ENCODE measurements around the gene PRKG1.

The PRKG1 gene

DNA sequence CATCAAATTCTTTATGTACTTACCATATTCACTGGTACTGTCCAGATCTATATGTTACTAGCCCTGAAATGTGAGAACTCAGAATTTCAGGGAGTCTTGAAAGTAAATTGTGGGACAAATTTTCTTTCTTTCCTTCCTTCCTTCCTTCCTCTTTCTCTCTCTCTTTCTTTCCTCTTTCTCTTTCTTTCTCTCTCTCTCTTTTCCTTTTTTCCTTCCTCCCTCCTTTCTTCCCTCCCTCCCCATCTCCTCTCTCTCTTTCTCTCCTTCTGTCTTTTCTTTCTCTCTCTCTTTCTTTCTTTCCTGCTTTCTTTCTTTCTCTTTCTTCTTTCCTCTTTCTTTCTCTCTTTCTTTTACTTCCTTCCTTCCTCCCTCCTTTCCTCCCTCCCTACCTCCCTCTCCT, 882.5 kb downstream of the PRKG1 start:
- H3K9ac ChIP-seq (ENCODE audit: low read length in 5 of 5), result no peak overlapping the region
- no peak overlapping the region for H3K4me3 ChIP-seq (ENCODE audit: low read depth in 1 of 5, low read length in 5 of 5)
- H3K27me3 ChIP-seq (ENCODE audit: control insufficient read depth in 5 of 5, insufficient read depth in 4 of 5, low read length in 5 of 5), result no peaks in the 10 kb centered on the region
- H3K9me3 ChIP-seq (ENCODE audit: control insufficient read depth in 5 of 5, low read length in 5 of 5), result no peaks in the 10 kb centered on the region
- no peaks in the 10 kb centered on the region for H3K36me3 ChIP-seq (ENCODE audit: control insufficient read depth in 5 of 5, insufficient read depth in 5 of 5, low read length in 5 of 5)
- no peak overlapping the region for H3K27ac ChIP-seq (ENCODE audit: low read depth, low read length)
- H3K4me1 ChIP-seq (ENCODE audit: control insufficient read depth in 5 of 5, insufficient read depth in 5 of 5, low read length in 5 of 5), result peaks cover 0 to 4% (median 3%) of the 10 kb centered on the region in 5 donors

DNA sequence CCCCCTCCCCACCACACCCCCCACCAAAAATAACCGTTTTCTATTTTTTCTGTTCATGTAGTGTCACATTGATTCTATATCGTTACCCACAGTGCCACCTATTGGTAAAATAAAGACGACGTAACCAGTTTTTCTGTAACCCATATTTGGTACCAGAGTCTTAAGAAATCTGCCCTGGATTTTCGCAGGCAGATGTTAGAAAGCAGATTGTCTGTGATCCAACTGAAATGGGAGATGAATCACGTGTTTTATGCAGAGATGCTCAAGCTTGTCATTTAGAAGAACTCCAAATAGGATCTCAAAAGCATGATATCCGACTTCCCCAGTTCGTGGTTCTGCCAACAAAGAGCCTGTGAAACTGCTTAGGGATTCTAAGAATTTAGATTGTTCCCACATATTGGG, 886.2 kb downstream of the PRKG1 start:
- no peak overlapping the region for H3K9ac ChIP-seq (ENCODE audit: low read length in 5 of 5)
- H3K9me3 ChIP-seq (ENCODE audit: control insufficient read depth in 5 of 5, low read length in 5 of 5), result no peaks in the 10 kb centered on the region
- no peak overlapping the region for H3K27ac ChIP-seq (ENCODE audit: low read depth, low read length)
- no peaks in the 10 kb centered on the region for H3K4me1 ChIP-seq (ENCODE audit: control insufficient read depth in 5 of 5, insufficient read depth in 5 of 5, low read length in 5 of 5)
- no peak overlapping the region for H3K4me3 ChIP-seq (ENCODE audit: low read depth in 1 of 5, low read length in 5 of 5)
- H3K36me3 ChIP-seq (ENCODE audit: control insufficient read depth in 5 of 5, insufficient read depth in 5 of 5, low read length in 5 of 5), result no peaks in the 10 kb centered on the region
- no peaks in the 10 kb centered on the region for H3K27me3 ChIP-seq (ENCODE audit: control insufficient read depth in 5 of 5, insufficient read depth in 4 of 5, low read length in 5 of 5)

DNA sequence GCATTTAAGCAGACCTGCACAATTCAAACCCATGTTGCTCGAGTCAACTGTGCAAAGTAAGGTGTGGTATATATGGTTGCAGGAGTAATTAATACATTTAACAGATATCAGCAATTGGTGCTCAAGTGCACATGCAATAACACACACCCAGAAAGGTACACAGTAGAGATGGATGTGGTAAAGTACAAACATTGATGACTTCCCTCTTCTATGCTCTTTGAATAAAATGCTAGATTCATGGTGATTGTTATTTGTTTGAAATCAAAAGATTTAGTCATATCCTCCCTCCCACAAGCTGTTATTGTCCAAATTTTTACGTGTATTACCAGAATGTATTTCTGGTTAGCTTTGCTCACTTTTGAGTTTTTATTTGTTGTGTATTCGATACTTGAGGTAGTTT, 887.1 kb downstream of the PRKG1 start:
- H3K4me1 ChIP-seq (ENCODE audit: control insufficient read depth in 5 of 5, insufficient read depth in 5 of 5, low read length in 5 of 5), result no peaks in the 10 kb centered on the region
- H3K36me3 ChIP-seq (ENCODE audit: control insufficient read depth in 5 of 5, insufficient read depth in 5 of 5, low read length in 5 of 5), result no peaks in the 10 kb centered on the region
- H3K4me3 ChIP-seq (ENCODE audit: low read depth in 1 of 5, low read length in 5 of 5), result no peak overlapping the region
- no peaks in the 10 kb centered on the region for H3K27me3 ChIP-seq (ENCODE audit: control insufficient read depth in 5 of 5, insufficient read depth in 4 of 5, low read length in 5 of 5)
- no peak overlapping the region for H3K9ac ChIP-seq (ENCODE audit: low read length in 5 of 5)
- no peaks in the 10 kb centered on the region for H3K9me3 ChIP-seq (ENCODE audit: control insufficient read depth in 5 of 5, low read length in 5 of 5)
- H3K27ac ChIP-seq (ENCODE audit: low read depth, low read length), result no peak overlapping the region

DNA sequence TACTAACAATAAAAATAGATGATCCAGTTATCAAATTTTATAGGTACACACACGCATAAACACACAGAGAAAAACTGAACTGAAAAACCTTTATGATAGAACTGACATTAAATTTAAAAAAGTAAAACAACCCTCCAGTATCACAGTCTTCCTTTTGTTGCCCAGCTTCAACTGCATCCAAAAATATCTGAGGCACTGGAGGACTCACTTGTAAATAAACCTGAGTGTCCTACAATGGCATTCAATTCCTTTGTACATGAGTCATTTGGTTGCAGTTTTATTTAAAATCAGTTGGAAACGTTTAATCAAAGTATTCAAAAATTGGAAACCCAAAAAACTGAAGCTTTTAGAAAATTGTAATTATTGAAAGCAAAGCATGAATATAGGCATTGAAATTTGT, 890.3 kb downstream of the PRKG1 start:
- H3K27ac ChIP-seq (ENCODE audit: low read depth, low read length), result no peak overlapping the region
- H3K9me3 ChIP-seq (ENCODE audit: control insufficient read depth in 5 of 5, low read length in 5 of 5), result no peaks in the 10 kb centered on the region
- H3K36me3 ChIP-seq (ENCODE audit: control insufficient read depth in 5 of 5, insufficient read depth in 5 of 5, low read length in 5 of 5), result no peaks in the 10 kb centered on the region
- no peak overlapping the region for H3K4me3 ChIP-seq (ENCODE audit: low read depth in 1 of 5, low read length in 5 of 5)
- no peak overlapping the region for H3K9ac ChIP-seq (ENCODE audit: low read length in 5 of 5)
- H3K4me1 ChIP-seq (ENCODE audit: control insufficient read depth in 5 of 5, insufficient read depth in 5 of 5, low read length in 5 of 5), result no peaks in the 10 kb centered on the region
- no peaks in the 10 kb centered on the region for H3K27me3 ChIP-seq (ENCODE audit: control insufficient read depth in 5 of 5, insufficient read depth in 4 of 5, low read length in 5 of 5)

DNA sequence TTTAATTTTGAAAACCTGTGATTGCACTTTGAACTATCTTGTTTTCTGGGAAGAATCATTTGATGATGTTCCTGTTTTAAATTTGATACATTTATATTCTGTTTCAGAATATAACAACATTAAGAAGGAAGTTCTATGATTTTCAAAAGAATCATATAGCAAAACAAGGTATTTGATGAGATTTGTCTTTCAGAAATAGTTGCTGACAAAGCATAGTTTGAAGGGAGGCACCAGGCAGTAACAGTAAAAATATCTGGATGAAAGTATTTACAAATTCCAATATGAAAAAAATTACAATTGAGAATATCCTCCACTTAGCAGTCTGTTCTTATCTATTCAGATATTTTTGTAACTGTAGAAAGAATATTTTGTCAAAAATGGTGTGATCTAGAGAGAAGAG, 891.2 kb downstream of the PRKG1 start:
- Histone ChIP-seq H3K9me3 (ENCODE audit: control insufficient read depth in 5 of 5, low read length in 5 of 5) (no peaks in the 10 kb centered on the region), H3K27me3 (ENCODE audit: control insufficient read depth in 5 of 5, insufficient read depth in 4 of 5, low read length in 5 of 5) (no peaks in the 10 kb centered on the region)

DNA sequence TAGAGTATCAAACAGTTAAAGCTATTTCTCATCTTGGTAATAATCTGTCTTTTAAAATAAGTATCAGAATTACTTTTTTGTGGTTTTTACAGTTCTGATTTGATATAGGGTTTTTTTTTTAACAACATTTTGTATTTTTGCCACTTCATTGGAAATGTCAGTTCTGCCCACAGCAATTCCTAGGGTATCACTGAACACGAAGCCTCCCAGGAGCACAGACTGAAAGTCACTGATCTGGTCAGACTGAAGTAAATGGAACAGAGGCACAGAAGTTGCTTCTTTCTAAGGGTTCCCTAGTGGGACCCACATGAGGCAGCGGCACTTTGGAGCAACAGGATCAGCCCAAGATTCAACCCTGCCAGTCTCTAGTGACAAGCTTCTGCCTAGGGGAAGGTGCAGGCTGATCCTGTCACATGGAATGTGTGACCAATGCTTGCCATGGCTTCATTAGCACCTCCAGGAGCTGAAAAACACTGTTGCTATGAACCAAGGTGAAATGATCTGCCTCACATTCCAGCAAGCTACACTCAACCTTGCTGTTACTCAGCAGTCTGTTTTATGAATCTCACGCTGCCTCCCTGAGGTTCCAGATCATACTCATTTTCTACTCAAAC, 898.6 kb downstream of the PRKG1 start:
- Histone ChIP-seq H3K4me3 (ENCODE audit: low read depth in 1 of 5, low read length in 5 of 5) (no peak overlapping the region), H3K4me1 (ENCODE audit: control insufficient read depth in 5 of 5, insufficient read depth in 5 of 5, low read length in 5 of 5) (no peaks in the 10 kb centered on the region), H3K27ac (ENCODE audit: low read depth, low read length) (no peak overlapping the region), H3K27me3 (ENCODE audit: control insufficient read depth in 5 of 5, insufficient read depth in 4 of 5, low read length in 5 of 5) (no peaks in the 10 kb centered on the region), H3K9me3 (ENCODE audit: control insufficient read depth in 5 of 5, low read length in 5 of 5) (peaks cover 0 to 4% (median 0%) of the 10 kb centered on the region in 5 donors), H3K36me3 (ENCODE audit: control insufficient read depth in 5 of 5, insufficient read depth in 5 of 5, low read length in 5 of 5) (no peaks in the 10 kb centered on the region), H3K9ac (ENCODE audit: low read length in 5 of 5) (no peak overlapping the region)

More for the DNA sequence above, 891.2 kb downstream of the PRKG1 start:
- no peaks in the 10 kb centered on the region for H3K36me3 ChIP-seq (ENCODE audit: control insufficient read depth in 5 of 5, insufficient read depth in 5 of 5, low read length in 5 of 5)
- no peaks in the 10 kb centered on the region for H3K4me1 ChIP-seq (ENCODE audit: control insufficient read depth in 5 of 5, insufficient read depth in 5 of 5, low read length in 5 of 5)
- H3K9ac ChIP-seq (ENCODE audit: low read length in 5 of 5), result no peak overlapping the region
- no peak overlapping the region for H3K27ac ChIP-seq (ENCODE audit: low read depth, low read length)
- H3K4me3 ChIP-seq (ENCODE audit: low read depth in 1 of 5, low read length in 5 of 5), result no peak overlapping the region

DNA sequence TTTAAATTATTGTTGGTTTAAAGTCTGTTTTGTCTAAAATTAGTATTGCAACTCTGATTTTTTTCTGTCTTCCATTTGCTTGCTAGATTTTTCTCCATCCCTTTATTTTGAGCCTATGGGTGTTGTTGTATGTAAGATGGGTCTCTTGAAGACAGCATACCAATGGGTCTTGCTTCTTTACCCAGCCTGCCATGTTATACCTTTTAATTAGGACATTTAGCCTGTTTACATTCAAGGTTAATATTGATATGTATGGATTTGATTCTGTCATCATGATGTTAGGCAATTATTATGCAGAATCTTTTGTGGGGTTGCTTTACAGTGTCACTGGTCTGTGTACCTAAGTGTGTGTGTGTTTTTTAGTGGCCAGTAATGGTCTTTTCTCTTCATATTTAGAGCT, 906.5 kb downstream of the PRKG1 start:
- Histone ChIP-seq H3K27ac (ENCODE audit: low read depth, low read length) (no peak overlapping the region), H3K9ac (ENCODE audit: low read length in 5 of 5) (no peak overlapping the region), H3K27me3 (ENCODE audit: control insufficient read depth in 5 of 5, insufficient read depth in 4 of 5, low read length in 5 of 5) (peaks cover 0 to 5% (median 0%) of the 10 kb centered on the region in 5 donors), H3K36me3 (ENCODE audit: control insufficient read depth in 5 of 5, insufficient read depth in 5 of 5, low read length in 5 of 5) (no peaks in the 10 kb centered on the region), H3K9me3 (ENCODE audit: control insufficient read depth in 5 of 5, low read length in 5 of 5) (peaks cover 0 to 4% (median 0%) of the 10 kb centered on the region in 5 donors), H3K4me3 (ENCODE audit: low read depth in 1 of 5, low read length in 5 of 5) (no peak overlapping the region), H3K4me1 (ENCODE audit: control insufficient read depth in 5 of 5, insufficient read depth in 5 of 5, low read length in 5 of 5) (no peaks in the 10 kb centered on the region)

DNA sequence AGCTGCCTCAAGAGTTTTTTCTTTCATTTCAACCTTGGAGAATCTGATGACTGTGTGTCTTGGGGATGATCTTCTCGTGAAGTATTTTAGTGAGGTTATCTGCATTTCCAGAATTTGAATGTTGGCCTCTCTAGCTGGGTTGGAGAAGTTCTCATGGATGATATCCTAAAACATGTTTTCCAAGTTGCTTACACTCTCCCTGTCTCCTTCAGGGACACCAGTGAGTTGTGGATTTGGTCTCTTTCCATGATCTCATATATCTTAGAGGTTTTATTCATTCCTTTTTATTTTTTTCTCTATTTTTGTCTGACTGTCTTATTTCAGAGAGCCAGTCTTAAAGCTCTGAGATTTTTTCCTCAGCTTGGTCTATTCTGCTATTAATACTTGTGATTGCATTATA, 907.4 kb downstream of the PRKG1 start:
- Histone ChIP-seq H3K27ac (ENCODE audit: low read depth, low read length) (no peak overlapping the region), H3K27me3 (ENCODE audit: control insufficient read depth in 5 of 5, insufficient read depth in 4 of 5, low read length in 5 of 5) (peaks cover 0 to 5% (median 0%) of the 10 kb centered on the region in 5 donors), H3K9ac (ENCODE audit: low read length in 5 of 5) (no peak overlapping the region), H3K4me3 (ENCODE audit: low read depth in 1 of 5, low read length in 5 of 5) (no peak overlapping the region), H3K4me1 (ENCODE audit: control insufficient read depth in 5 of 5, insufficient read depth in 5 of 5, low read length in 5 of 5) (no peaks in the 10 kb centered on the region), H3K36me3 (ENCODE audit: control insufficient read depth in 5 of 5, insufficient read depth in 5 of 5, low read length in 5 of 5) (no peaks in the 10 kb centered on the region), H3K9me3 (ENCODE audit: control insufficient read depth in 5 of 5, low read length in 5 of 5) (no peaks in the 10 kb centered on the region)

DNA sequence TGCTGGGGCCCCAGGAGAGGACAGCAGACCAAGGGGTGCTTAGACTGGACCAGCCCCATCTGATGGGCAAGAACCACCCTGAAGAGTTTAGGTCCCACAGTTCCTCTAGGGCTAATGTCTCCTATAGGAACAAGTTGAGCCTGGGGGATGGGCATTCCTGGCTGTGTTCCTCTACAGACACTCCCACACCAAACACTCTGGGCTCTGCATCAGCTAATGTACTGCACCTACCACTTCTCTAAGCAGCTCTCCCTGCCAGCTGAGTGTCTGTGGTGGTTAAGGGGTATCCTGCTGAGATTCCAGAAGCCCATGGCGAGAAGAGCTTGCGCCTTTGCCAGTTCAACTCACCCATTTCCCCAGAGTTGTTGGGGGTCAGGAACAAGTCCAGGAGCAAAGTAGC, 909.2 kb downstream of the PRKG1 start:
- H3K4me1 ChIP-seq (ENCODE audit: control insufficient read depth in 5 of 5, insufficient read depth in 5 of 5, low read length in 5 of 5), result no peaks in the 10 kb centered on the region
- no peak overlapping the region for H3K4me3 ChIP-seq (ENCODE audit: low read depth in 1 of 5, low read length in 5 of 5)
- no peak overlapping the region for H3K27ac ChIP-seq (ENCODE audit: low read depth, low read length)

DNA sequence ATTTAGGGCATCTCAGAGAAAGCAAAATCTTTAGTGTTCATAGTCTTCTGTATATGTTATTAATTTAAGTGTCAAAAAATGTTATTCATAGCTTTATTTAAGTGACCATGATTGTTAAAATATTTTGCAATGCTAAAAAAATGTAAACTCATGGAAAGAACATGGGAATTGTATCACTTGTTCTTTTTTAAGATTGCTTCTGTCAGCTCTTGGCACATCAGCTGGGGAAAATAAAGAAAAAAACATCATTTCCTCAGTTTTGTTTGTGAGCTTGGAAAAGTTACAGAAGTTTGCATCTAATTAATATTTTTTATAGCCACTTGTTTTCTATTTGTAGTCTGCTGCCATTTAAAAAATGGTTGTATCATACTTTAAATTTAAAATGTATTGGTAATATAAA, 911.0 kb downstream of the PRKG1 start:
- no peak overlapping the region for H3K9ac ChIP-seq (ENCODE audit: low read length in 5 of 5)
- no peaks in the 10 kb centered on the region for H3K9me3 ChIP-seq (ENCODE audit: control insufficient read depth in 5 of 5, low read length in 5 of 5)
- no peaks in the 10 kb centered on the region for H3K4me1 ChIP-seq (ENCODE audit: control insufficient read depth in 5 of 5, insufficient read depth in 5 of 5, low read length in 5 of 5)

More for the DNA sequence above, 909.2 kb downstream of the PRKG1 start:
- Histone ChIP-seq H3K27me3 (ENCODE audit: control insufficient read depth in 5 of 5, insufficient read depth in 4 of 5, low read length in 5 of 5) (peaks cover 0 to 5% (median 0%) of the 10 kb centered on the region in 5 donors), H3K9me3 (ENCODE audit: control insufficient read depth in 5 of 5, low read length in 5 of 5) (no peaks in the 10 kb centered on the region), H3K36me3 (ENCODE audit: control insufficient read depth in 5 of 5, insufficient read depth in 5 of 5, low read length in 5 of 5) (no peaks in the 10 kb centered on the region), H3K9ac (ENCODE audit: low read length in 5 of 5) (no peak overlapping the region)

More for the DNA sequence above, 911.0 kb downstream of the PRKG1 start:
- H3K4me3 ChIP-seq (ENCODE audit: low read depth in 1 of 5, low read length in 5 of 5), result no peak overlapping the region
- peaks cover 0 to 5% (median 0%) of the 10 kb centered on the region in 5 donors for H3K27me3 ChIP-seq (ENCODE audit: control insufficient read depth in 5 of 5, insufficient read depth in 4 of 5, low read length in 5 of 5)
- no peak overlapping the region for H3K27ac ChIP-seq (ENCODE audit: low read depth, low read length)
- H3K36me3 ChIP-seq (ENCODE audit: control insufficient read depth in 5 of 5, insufficient read depth in 5 of 5, low read length in 5 of 5), result no peaks in the 10 kb centered on the region

All from subcutaneous abdominal adipose tissue (tissue), 5 donors.